Adrenal gland (tissue), 5 donors: ENCODE measurements around the gene METTL5.
"Not testable (repeated sequence)": the region's sequence is repeated elsewhere in the genome, so short reads cannot be mapped to it uniquely, and the experiment has no call there.

Source experiments
- POLR2A ChIP-seq, 2 donors: fragments of 450-650 bp; IDR thresholded peaks; one replicate each; pipeline ENCODE4 v1.6.1; 2017; ENCODE audit warnings: antibody characterized with exemption in 2 of 2, mild to moderate bottlenecking in 2 of 2, moderate library complexity in 1 of 2
- TF ChIP-seq, protein P1 (sequence below), 6 experiments: fragments of 450-650 bp in 4 of 6; fragments of 200-600 bp in 2 of 6; sonication (generic) in 1 of 6; IDR thresholded peaks; 1 replicate in 5 of 6; 2 replicates in 1 of 6; pipeline versions ENCODE4 v1.5.1 to v1.8.0; 2016 to 2021; ENCODE audit warnings: antibody characterized with exemption in 6 of 6, mild to moderate bottlenecking in 2 of 6, moderate library complexity in 1 of 6
- donor health status: DM: no; HTN: no; CAD: no.

DNA sequence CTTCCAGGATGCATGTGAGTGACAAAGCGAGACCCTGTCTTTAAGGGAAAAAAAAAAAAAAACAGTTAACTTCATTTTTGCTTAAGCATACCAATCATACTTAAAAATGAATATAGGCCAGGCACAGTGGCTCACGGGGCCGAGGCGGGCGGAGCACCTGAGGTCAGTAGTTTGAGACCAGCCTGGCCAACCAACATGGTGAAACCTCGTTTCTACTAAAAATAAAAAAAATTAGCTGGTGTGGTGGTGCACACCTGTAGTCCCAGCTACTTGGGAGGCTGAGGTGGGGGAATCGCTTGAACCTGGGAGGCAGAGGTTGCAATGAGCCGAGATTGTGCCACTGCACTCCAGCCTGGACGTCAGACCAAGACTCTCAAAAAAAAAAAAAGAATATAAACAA, 46.7 kb upstream of the METTL5 start:
- TF ChIP-seq, protein P1, sequence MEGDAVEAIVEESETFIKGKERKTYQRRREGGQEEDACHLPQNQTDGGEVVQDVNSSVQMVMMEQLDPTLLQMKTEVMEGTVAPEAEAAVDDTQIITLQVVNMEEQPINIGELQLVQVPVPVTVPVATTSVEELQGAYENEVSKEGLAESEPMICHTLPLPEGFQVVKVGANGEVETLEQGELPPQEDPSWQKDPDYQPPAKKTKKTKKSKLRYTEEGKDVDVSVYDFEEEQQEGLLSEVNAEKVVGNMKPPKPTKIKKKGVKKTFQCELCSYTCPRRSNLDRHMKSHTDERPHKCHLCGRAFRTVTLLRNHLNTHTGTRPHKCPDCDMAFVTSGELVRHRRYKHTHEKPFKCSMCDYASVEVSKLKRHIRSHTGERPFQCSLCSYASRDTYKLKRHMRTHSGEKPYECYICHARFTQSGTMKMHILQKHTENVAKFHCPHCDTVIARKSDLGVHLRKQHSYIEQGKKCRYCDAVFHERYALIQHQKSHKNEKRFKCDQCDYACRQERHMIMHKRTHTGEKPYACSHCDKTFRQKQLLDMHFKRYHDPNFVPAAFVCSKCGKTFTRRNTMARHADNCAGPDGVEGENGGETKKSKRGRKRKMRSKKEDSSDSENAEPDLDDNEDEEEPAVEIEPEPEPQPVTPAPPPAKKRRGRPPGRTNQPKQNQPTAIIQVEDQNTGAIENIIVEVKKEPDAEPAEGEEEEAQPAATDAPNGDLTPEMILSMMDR (IDR thresholded peaks at IDR 0.05) = not testable (repeated sequence)
- not testable (repeated sequence) for TF ChIP-seq POLR2A (IDR thresholded peaks at IDR 0.05)
